Measurements from ENCODE around the gene GABRB1.

DNA sequence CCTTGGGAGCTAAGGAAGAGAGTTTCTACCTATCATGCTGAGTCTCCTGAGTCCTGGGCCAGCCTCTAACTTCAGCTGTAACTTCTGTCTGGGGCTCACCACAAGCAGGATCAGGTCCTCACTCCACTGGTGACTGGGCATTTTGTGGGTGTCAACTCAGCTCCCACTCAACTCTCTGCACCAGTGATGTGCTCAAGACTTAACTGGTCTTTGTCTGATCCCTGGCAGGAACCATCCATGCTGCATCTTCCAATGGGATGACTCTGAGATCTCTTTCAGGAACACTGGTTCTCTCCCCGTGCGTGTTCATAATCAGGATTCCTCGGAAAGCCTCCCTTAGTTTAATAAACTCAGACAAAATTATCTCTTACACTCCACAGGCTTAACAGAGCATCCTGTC lies 349.8 kb downstream of the GABRB1 start:
- TF ChIP-seq, protein P1, sequence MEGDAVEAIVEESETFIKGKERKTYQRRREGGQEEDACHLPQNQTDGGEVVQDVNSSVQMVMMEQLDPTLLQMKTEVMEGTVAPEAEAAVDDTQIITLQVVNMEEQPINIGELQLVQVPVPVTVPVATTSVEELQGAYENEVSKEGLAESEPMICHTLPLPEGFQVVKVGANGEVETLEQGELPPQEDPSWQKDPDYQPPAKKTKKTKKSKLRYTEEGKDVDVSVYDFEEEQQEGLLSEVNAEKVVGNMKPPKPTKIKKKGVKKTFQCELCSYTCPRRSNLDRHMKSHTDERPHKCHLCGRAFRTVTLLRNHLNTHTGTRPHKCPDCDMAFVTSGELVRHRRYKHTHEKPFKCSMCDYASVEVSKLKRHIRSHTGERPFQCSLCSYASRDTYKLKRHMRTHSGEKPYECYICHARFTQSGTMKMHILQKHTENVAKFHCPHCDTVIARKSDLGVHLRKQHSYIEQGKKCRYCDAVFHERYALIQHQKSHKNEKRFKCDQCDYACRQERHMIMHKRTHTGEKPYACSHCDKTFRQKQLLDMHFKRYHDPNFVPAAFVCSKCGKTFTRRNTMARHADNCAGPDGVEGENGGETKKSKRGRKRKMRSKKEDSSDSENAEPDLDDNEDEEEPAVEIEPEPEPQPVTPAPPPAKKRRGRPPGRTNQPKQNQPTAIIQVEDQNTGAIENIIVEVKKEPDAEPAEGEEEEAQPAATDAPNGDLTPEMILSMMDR (IDR thresholded peaks at IDR 0.05), result no peak
- TF ChIP-seq POLR2AphosphoS5 (IDR thresholded peaks at IDR 0.05), result no peak
- no peak for TF ChIP-seq POLR2A (IDR thresholded peaks at IDR 0.05)

Data from prostate gland (tissue), 2 donors.